Activated T-cell treated with anti-CD3 and anti-CD28 coated beads for 1 hour (primary cell): ENCODE measurements around the gene COL4A1.

Source experiments
- DNase-seq: peaks from one replicate; pipeline ENCODE4 v3.0.0-alpha.2; 2020; ENCODE audit warnings: low read depth

COL4A1 gene

DNA sequence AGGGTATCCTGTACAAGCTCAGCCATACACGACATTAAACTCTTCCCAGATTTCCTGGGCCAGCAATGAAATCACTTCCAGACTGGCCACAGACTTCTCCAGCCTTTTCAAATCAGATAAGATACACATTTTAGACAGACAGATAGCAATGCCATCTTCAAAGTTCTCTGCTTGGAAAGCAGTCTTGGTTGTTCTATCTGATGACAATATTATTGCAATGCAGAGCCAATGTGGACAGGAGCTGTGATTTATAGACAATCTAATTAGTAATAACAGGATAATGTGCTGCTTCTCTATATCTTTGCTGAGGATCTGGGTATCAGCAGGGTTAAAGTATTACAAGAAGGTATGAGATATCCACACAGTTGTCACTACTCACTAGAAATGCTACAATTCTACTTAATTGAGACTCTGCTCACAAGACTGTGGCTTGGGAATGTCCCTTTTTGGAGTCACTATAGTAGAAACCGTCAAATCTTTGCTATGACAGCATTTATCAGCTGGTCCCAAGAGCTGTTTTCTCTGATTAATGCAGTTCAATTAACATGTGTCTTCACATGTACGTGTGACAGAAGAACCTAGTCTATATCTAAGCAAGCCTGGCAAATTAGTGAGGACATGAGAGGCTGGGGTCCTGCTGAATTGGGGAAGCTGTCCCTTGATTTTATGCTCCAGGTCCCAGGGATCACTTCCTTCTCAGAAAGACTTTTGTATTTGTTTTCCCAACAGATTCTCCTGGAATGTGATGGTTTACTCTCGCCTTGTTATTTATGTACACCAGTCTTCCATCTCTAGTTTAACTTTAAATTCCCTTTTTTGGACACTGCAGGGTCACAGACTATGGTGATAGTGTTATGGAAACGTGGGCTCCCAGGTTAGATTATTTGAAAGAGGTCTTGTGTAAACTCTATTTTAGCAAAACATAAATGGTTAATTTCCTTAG is 68.8 kb downstream of the COL4A1 start:
- no peak for DNase-seq

DNA sequence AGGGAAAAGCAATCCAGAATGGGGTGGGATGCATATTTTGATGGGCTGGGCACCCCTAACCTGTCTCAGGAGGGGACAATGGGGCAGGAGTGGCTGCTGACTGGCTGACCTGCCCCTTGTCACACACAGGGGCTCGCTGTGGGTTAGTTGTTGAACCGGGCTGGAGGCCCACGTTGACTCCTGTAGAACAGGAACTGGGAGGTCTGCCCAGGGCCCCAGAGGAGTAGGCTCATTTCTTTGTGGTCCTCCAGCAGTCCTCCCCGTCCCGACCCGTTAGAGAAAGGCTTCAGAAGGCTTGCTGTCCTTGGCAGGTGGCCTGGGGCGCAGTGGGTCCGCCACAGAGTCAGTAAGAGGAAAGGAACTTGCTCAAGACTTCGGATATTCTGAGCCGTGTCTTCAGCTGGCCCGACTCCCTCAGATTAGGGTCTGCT is 70.1 kb downstream of the COL4A1 start:
- no peak for DNase-seq

- no peak for DNase-seq
Observed at GRCh38 chr13:110236431-110236830, 70.5 kb downstream of the COL4A1 start.

- no peak for DNase-seq
Observed at GRCh38 chr13:110234532-110234931, 72.4 kb downstream of the COL4A1 start.

GRCh38 chr13:110233951-110234280 is 73.0 kb downstream of the COL4A1 start:
- DNase-seq: no peak

DNA sequence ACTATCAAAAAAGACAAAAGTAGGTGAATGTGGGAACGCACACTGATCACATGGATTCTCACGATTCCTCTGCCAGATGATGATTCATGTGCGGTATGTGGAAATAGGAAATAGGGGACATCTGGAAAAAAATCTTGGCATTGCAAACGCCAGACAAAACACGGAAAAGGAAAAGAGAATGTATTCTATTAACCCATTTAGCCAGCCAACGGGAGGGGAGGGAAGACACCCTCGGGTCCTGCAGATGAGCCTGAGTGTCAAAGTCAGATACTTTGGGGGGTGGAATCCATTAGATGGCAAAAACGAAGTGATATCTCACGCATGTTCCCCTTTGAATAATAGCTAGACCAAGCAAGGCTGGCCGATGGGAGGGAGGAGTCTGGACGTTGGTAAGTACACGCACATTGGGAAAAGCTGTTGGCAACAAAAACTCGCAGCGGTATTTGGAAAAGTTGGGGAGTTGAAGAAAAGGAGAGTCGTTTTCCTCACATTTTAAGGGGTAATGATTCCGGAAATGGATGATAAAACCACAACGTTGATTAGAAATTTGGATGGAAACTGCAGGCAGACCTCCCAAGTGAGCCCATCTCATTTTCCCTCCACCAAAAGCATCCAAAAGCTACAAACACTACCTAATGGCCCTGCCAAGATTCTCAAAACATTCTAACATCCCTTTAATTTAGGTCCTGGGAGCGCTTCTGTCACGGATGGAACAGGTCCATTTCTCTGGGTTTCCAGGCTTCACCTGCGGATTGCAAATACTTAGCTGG is 73.6 kb downstream of the COL4A1 start:
- DNase-seq: no peak

DNA sequence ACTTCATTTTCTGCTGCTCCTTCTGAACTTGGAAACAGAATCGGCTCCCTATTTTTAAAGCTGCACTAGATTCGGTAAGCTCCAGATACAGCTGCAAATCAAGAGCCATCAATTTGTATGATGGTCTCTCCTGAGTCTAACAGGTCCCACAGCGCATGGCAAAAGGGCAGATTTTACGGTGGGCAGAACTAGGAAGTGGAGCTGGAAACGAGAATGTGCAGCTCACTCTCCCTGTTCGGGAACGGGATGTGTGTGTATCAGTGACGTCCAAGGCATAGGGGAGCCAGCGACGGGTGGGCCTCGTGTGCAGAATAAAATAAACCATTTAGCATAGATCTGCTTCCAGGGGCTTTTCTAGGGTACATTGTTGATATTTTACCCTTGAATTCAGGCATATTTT is 74.2 kb downstream of the COL4A1 start:
- DNase-seq: no peak

- DNase-seq: no peak
Observed at GRCh38 chr13:110232142-110232541, 74.8 kb downstream of the COL4A1 start.

- no peak for DNase-seq
Observed at GRCh38 chr13:110231348-110232047, 75.5 kb downstream of the COL4A1 start.

GRCh38 chr13:110230661-110231347 is 76.2 kb downstream of the COL4A1 start:
- no peak for DNase-seq

- no peak for DNase-seq
Observed at GRCh38 chr13:110229905-110230563, 76.9 kb downstream of the COL4A1 start.

GRCh38 chr13:110228936-110229904 is 77.7 kb downstream of the COL4A1 start:
- no peak for DNase-seq

GRCh38 chr13:110227864-110228643 is 78.9 kb downstream of the COL4A1 start:
- no peak for DNase-seq

DNA sequence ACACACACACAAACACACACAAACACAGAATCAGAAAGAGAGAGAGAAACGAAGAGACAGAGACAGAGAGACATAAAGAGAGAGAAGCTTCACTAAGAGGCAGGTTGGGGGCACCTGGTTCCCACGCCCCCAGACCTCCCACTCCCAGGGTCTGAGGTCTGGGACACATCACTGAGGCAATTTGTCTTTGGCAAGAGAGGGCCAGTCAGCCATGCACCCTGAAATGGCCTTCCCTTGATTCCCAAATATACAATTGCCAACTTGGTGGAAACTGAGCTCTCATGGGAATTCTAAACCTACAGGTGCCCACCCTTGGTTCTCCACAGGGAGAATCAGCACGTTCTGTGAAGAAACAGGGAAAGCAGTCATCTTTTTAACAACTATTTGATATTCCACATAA is 79.5 kb downstream of the COL4A1 start:
- no peak for DNase-seq

GRCh38 chr13:110225609-110226574 is 81.1 kb downstream of the COL4A1 start:
- DNase-seq: no peak

GRCh38 chr13:110225003-110225402 is 82.0 kb downstream of the COL4A1 start:
- no peak for DNase-seq

DNA sequence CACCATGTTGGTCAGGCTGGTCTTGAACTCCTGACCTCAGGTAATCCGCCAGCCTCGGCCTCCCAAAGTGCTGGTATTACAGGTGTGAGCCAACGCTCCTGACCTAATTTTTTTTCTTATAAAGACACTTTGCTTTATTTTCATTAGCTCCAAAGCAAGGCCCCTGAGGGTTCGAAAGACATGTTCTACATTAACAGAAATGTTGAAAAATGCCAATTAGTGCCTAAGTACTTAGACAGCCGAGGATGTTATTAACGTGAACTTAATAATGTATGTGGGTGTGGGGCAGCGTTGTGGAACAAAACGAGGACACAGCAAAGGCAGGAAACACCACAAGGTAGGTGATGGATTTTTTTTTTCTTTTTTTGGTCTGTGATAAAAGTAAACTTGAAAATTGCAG is 82.4 kb downstream of the COL4A1 start:
- no peak for DNase-seq

GRCh38 chr13:110221406-110222117 is 85.4 kb downstream of the COL4A1 start:
- DNase-seq: no peak
